KMS-11 (cell line): ENCODE data around the gene TGFB2.

Experiments used
- H2AFZ ChIP-seq: fragments of 200-600 bp; sonication (generic); 2 replicates; pipeline ENCODE4 v1.6.1; 2016; ENCODE audit warnings: antibody characterized with exemption, mixed run types, low read depth
- H3K27ac ChIP-seq: fragments of 200-600 bp; sonication (generic); 2 replicates; pipeline ENCODE4 v1.6.1; 2016; ENCODE audit warnings: mild to moderate bottlenecking, mixed run types
- H3K27me3 ChIP-seq: fragments of 200-600 bp; sonication (generic); 2 replicates; pipeline ENCODE4 v1.6.1; 2017; ENCODE audit warnings: mild to moderate bottlenecking, low read depth, mixed run types, moderate library complexity; ENCODE audit not compliant: insufficient read depth
- H3K36me3 ChIP-seq: fragments of 200-600 bp; sonication (generic); 2 replicates; pipeline ENCODE4 v1.6.1; 2017; ENCODE audit warnings: mild to moderate bottlenecking, mixed run types; ENCODE audit not compliant: insufficient read depth
- H3K4me1 ChIP-seq: fragments of 200-600 bp; sonication (generic); 2 replicates; pipeline ENCODE4 v1.6.1; 2016; ENCODE audit warnings: mild to moderate bottlenecking, low read depth, mixed run types; ENCODE audit not compliant: poor library complexity, severe bottlenecking
- H3K4me2 ChIP-seq: fragments of 200-600 bp; sonication (generic); 2 replicates; pipeline ENCODE4 v1.7.0; 2016; ENCODE audit warnings: mild to moderate bottlenecking, mixed run types
- H3K4me3 ChIP-seq: fragments of 200-600 bp; sonication (generic); IDR thresholded peaks from 2 replicates; pipeline ENCODE4 v1.6.1; 2017; ENCODE audit warnings: low read depth, low read length, mixed read lengths; ENCODE audit not compliant: insufficient read depth
- H3K79me2 ChIP-seq: fragments of 200-600 bp; sonication (generic); 2 replicates; pipeline ENCODE4 v1.6.1; 2016; ENCODE audit warnings: low read depth, mixed run types; ENCODE audit not compliant: insufficient read depth
- H3K9ac ChIP-seq: fragments of 200-600 bp; sonication (generic); 2 replicates; pipeline ENCODE4 v1.6.1; 2016; ENCODE audit warnings: mild to moderate bottlenecking, mixed run types
- H4K20me1 ChIP-seq: fragments of 200-600 bp; sonication (generic); 2 replicates; pipeline ENCODE4 v1.6.1; 2016; ENCODE audit warnings: mild to moderate bottlenecking, mixed run types; ENCODE audit not compliant: insufficient read depth
- TF ChIP-seq, protein P1 (sequence below): fragments of 200-600 bp; sonication (generic); conservative IDR thresholded peaks from 2 replicates; pipeline ENCODE4 v1.6.1; 2017; ENCODE audit warnings: low read depth, mild to moderate bottlenecking, antibody characterized with exemption, low read length, moderate library complexity, mixed read lengths

TGFB2 gene

DNA sequence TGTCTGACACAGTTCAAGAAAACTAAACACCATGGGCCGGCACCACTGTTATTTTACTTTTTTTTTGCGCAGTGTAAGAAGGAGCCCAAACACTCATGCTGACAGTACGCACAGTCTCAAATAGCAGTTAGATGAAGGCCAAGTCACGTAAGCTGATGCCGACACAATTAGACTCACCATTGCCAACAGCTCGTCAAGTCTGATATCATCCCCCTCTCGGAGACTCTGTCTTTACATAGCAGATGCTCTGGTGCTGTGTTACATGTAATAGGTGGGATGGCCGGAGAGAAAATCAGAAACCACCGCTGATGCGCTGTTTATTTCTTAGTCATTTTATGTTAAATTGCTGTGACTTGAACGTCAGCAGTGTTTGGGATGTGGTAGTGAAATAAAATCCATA lies 49.3 kb downstream of the TGFB2 start:
- no peaks in the 10 kb centered on the region for H3K79me2 ChIP-seq
- no peak overlapping the region for H3K4me3 ChIP-seq
- no peaks in the 10 kb centered on the region for H3K36me3 ChIP-seq
- no peak overlapping the region for H3K9ac ChIP-seq
- no peaks in the 10 kb centered on the region for H3K4me1 ChIP-seq
- no peaks in the 10 kb centered on the region for H4K20me1 ChIP-seq
- H2AFZ ChIP-seq = no peak overlapping the region
- TF ChIP-seq, protein P1, sequence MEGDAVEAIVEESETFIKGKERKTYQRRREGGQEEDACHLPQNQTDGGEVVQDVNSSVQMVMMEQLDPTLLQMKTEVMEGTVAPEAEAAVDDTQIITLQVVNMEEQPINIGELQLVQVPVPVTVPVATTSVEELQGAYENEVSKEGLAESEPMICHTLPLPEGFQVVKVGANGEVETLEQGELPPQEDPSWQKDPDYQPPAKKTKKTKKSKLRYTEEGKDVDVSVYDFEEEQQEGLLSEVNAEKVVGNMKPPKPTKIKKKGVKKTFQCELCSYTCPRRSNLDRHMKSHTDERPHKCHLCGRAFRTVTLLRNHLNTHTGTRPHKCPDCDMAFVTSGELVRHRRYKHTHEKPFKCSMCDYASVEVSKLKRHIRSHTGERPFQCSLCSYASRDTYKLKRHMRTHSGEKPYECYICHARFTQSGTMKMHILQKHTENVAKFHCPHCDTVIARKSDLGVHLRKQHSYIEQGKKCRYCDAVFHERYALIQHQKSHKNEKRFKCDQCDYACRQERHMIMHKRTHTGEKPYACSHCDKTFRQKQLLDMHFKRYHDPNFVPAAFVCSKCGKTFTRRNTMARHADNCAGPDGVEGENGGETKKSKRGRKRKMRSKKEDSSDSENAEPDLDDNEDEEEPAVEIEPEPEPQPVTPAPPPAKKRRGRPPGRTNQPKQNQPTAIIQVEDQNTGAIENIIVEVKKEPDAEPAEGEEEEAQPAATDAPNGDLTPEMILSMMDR = no peak
- no peaks in the 10 kb centered on the region for H3K27me3 ChIP-seq
- no peak overlapping the region for H3K4me2 ChIP-seq
- no peak overlapping the region for H3K27ac ChIP-seq

DNA sequence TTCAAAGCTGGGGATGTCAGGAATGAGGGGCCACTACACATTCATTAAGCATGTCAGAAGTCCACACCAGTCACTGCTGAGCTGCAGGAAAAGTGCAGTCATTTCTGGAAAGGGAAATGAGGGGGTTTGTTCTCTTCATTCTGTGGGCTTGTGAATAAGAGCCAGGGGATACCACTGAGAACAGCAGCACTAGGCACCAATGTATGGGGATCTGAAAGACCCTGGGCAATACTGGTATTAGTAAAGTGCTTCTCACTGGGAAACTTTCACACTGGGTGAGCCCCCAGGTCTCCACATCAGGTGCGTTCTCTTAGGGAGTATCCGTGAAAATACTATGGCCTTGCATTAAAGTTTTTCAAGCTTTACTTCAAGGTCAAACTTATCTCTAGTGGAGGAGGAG lies 49.9 kb downstream of the TGFB2 start:
- H3K36me3 ChIP-seq = no peaks in the 10 kb centered on the region
- H3K4me1 ChIP-seq = no peaks in the 10 kb centered on the region
- H3K4me2 ChIP-seq = no peak overlapping the region
- H3K4me3 ChIP-seq = no peak overlapping the region
- no peaks in the 10 kb centered on the region for H4K20me1 ChIP-seq
- H3K27ac ChIP-seq = no peak overlapping the region
- H3K27me3 ChIP-seq = no peaks in the 10 kb centered on the region
- TF ChIP-seq, protein P1 = no peak
- no peaks in the 10 kb centered on the region for H3K79me2 ChIP-seq
- H3K9ac ChIP-seq = no peak overlapping the region
- H2AFZ ChIP-seq = no peak overlapping the region

DNA sequence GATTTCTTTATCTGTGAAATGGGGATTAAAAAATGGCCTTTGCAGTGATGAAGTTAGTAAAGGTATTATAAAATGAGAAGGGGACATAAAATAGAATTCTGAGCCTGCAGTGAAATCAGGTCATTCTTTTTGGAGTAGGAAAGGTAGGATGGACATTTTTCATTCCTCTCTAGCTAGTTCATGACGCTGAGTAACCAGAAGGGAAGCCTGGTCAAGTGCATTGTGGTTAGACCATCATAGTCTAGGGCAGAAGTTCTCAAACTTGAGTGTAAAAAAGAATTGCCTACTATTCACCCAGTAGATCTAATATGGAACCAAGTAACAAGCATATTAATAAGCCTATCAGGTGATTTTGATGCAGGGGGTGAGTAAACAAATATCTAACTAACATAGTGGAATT lies 50.8 kb downstream of the TGFB2 start:
- H3K4me3 ChIP-seq = no peak overlapping the region

DNA sequence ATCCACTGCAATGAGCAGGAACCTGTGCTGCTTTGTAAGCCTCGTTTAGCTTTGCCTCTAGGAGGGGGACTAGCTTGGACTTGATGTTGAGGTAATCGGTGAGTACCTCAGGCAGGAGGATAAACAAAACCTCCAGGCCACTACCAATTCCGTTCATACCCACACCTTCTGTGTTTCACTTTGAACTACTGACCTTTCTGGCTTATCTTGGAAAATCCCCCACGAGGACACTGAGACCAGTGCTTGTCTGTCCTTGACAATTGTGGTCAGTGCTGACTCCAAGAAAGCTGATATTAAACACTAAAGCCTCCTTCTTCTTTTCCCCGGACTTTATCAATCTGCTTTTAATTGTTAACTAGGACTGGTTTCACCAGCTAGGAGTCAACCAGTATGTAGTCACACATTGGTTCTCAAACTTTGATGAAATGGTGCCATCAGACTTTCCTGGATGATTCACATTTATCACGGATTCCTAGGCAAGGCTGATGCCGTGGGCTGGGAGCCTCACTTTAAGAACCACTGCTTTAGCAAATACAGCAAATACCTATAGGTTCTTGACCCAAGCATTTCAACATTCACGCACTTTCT lies 52.7 kb downstream of the TGFB2 start:
- H3K4me3 ChIP-seq = no peak overlapping the region
- H3K27ac ChIP-seq = no peak overlapping the region
- no peaks in the 10 kb centered on the region for H4K20me1 ChIP-seq
- no peaks in the 10 kb centered on the region for H3K4me1 ChIP-seq
- H2AFZ ChIP-seq = no peak overlapping the region
- H3K9ac ChIP-seq = no peak overlapping the region
- H3K4me2 ChIP-seq = no peak overlapping the region
- H3K79me2 ChIP-seq = no peaks in the 10 kb centered on the region
- TF ChIP-seq, protein P1 = no peak
- H3K27me3 ChIP-seq = no peaks in the 10 kb centered on the region
- no peaks in the 10 kb centered on the region for H3K36me3 ChIP-seq

More for the DNA sequence above, 50.8 kb downstream of the TGFB2 start:
- Histone ChIP-seq H4K20me1 (no peaks in the 10 kb centered on the region), H3K27ac (no peak overlapping the region), H3K4me2 (no peak overlapping the region), H2AFZ (no peak overlapping the region), H3K4me1 (no peaks in the 10 kb centered on the region), H3K36me3 (no peaks in the 10 kb centered on the region), H3K79me2 (no peaks in the 10 kb centered on the region), H3K9ac (no peak overlapping the region), H3K27me3 (no peaks in the 10 kb centered on the region)
- TF ChIP-seq, protein P1 = no peak
